Left cardiac atrium (tissue), 4 donors: ENCODE data around the gene AGXT. TPM values are rescaled to one million over a fixed set of nuclear protein-coding genes. Genes with fewer than 3 reads are reported as not detected.

Experiments used
- ATAC-seq, 2 donors: fragments of 200-7000 bp; cut with Tn5 transposase; one replicate each; pipeline ENCODE4 v1.9.1; 2020; ENCODE audit warnings: mild to moderate bottlenecking in 2 of 2, moderate library complexity in 2 of 2
- DNase-seq: peaks from one replicate; pipeline ENCODE4 v3.0.0-alpha.2; 2020
- intact Hi-C, 2 donors: fragments of 100-400 bp; cut with DNase I; formaldehyde crosslinking; loops; one replicate each; pipeline versions ENCODE4 v1.14.1 to v1.15.1; 2022 to 2023
- long read RNA-seq: library from polyadenylated mRNA; unstranded; transcript quantifications from one replicate; pipeline ENCODE4 v2.0.0, GENCODE V29; 2021
- total RNA-seq, 2 donors: library from RNA; stranded (reverse); fragmentation: NEBNext Ultra II Directional; extraction: Animal tissue kit (Norgen Biotek cat#: 25700); gene quantifications; one replicate each; pipeline ENCODE4 v1.2.1, GENCODE V29; 2021
- donor health status: DM: no; HTN: yes; CAD: no.
- donor health status: DM: no; HTN: yes; CAD: no; lungs with severe emphysema.
- donor health status: DM: yes; HTN: yes; CAD: no.
- donor health status: Dilated cardiomyopathy.

Gene AGXT
- total RNA-seq: under 1 TPM; 0.24 to 0.29 TPM
- long read RNA-seq: 0 reads

DNA sequence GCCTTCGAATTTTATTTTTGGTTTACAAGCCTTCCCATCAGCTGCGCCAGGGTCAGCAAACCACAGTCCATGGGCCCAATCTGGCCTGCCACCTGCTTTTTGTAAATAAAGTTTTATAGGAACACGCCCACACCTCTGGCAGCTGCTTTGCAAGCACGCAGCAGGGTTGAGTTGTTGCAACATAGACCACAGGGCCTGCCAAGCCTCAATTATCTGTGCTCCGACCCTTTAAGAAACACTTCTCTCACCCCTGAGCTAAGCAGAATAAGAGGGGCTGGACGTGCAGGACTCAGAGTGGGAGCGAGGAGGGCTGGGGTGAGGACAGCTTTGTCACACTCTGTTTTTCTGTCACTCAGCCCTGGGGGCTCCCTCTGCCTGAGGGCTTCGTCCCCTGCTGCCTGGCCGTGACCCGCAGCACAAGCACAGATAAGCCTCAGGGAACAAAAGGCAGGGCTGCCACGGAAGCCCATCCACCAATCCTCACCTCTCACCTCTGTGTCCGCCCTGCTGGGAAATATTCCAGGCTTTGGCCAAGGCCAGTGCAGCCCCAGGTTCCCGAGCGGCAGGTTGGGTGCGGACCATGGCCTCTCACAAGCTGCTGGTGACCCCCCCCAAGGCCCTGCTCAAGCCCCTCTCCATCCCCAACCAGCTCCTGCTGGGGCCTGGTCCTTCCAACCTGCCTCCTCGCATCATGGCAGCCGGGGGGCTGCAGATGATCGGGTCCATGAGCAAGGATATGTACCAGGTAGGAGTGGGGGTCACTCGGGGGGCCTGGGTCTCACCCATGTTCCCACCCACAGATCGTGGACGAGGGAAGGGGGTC lies at the start of gene AGXT:
AGXT (plus strand) TSS at position 539 of the 823 bp plus-strand sequence; CDS start at position 581, 42 bp downstream.
- intact Hi-C loops: no loop called here
- ATAC-seq (no peak), DNase-seq (no peak)

DNA sequence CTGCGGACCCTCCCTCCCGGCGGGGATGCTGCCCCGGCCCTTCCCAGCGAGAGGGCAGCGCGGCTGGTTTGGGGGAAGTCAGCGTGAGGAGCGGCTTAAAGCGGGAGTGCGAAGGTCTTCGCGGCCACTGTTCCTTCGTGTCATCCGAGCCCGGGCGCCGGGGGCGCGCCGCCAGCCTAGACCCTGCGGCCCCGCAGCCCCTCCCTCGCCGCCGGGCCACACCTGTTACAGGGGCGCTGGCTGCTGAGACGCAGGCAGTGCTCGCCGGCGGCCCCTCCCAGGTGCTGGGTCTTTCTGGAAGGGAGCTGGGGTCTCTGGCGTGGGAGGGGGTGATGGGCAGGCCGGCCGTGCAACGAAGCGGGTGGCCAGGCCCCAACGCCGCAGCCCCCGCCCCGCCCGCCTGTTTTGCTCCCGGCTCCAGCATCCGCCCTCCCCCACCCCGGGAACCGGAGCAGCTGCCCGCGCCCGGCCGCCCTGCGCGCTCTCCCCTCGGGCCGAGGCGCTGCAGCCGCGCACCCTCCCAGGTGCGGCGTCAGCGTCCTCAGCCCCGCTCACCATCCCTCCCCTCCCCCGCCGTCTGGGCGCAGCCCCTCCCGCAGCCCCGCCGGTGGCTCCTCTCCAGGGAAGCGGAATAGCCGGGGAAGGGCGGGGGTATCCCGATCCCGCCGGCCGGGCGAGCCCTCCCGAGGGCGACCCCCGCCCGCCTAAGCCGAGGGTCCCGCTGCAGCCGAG lies 49.3 kb upstream of the AGXT start:
- intact Hi-C loops: no loop called here
- ATAC-seq (peak; percentile 22 to 32), DNase-seq (no peak)

DNA sequence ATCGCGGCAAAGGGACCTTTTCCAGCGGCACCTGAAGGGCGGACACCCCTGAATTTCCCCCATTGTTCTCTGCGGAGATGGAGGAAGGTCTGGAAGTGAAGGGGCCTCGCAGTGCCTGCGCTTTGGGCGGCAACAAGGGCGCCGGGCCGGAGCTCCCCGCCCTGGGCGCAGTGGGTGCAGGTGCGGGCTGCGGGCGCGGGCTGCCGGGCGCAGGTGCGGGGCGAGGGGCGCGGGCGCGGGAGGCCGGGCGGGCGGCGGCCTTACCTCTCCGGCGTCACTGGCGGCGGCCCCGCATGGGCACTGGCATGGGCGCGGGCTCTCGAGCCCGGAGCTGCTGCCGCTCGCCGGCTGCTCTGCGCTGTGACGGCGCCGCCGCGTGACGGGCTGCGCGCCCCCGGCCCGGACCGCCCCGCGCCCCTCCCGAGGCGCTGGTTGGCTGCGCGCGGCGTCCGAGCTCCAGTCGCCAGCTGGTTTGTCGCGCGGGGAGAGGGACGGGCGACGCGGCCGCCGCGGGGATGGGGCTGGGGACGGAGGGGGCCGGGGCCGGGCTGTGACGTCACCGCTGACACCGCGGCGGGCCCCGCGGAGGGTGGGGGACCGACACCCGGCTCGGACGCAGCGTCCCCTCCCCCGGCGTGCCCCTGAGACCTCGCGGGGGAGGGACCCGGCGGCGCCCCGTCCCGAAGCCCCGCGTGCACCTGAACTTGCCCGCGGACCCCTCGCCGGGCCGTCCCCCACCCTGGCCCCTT lies 48.6 kb upstream of the AGXT start, which contains the start of gene KIF1A:
KIF1A (minus strand) TSS at position 362 of the 749 bp plus-strand sequence. CDS start 22,467 bp downstream, outside the sequence.
- peak; percentile 77 to 84 for ATAC-seq
- peak; percentile 55 for DNase-seq
- intact Hi-C loops: no loop called here

DNA sequence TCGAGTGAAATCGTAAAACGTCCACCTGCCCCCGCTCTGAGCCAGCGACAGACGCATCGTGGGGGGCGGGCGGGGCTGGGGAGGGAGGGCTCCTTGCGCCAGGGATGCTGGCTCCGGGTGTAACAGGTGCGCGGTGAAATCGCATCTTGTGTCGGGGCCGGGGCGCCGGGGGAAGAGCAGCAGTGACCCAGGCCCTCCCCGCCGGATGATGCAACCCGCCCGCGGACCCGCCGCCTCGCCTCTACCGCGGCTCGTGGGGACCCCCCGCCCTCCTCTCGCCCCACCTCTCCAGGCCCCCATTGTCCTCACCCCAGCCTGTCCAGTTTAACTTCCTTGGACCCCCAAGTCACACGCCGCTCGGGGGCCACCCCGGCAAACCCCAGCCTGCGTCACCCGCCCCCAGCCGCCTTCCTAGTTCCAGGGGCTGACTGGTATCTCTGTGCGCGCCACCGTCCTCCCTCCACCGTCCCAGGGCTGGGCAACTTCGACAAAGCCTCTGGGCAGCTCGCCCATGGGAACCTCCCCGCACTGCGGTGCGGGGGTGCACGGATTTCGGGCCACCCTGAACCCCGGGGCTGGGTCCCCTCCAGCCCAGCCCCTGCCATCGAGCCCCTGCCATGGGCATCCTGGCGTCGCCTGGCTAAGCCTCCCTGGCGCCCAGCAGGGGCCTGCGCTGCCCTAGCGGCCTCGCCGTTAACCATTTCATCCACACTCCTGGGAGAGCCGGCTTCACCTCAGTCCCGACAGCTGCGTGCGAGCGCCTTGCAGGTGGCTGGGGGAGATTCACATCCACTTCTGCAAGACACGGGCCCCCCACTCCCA lies 47.8 kb upstream of the AGXT start:
- intact Hi-C loops: no loop called here
- DNase-seq: no peak
- ATAC-seq: peak; percentile 17 to 29

DNA sequence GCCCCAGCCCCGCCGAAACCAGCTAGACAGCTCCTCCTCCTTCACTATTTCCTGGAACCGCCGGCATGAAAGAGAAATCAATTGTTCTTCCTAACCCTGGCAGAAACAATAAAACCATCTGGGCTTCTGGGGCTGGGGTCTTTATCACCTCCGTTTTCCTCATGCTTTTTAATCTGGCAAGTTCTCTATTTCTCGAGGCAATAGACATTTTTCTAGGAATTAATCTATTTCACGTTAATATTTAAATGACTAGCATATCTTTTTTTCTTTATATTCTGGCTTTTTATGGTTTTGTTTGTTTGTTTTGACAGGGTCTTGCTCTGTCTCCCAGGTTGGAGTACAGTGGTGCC lies 47.2 kb upstream of the AGXT start:
- intact Hi-C loops: no loop called here
- ATAC-seq (no peak), DNase-seq (no peak)

DNA sequence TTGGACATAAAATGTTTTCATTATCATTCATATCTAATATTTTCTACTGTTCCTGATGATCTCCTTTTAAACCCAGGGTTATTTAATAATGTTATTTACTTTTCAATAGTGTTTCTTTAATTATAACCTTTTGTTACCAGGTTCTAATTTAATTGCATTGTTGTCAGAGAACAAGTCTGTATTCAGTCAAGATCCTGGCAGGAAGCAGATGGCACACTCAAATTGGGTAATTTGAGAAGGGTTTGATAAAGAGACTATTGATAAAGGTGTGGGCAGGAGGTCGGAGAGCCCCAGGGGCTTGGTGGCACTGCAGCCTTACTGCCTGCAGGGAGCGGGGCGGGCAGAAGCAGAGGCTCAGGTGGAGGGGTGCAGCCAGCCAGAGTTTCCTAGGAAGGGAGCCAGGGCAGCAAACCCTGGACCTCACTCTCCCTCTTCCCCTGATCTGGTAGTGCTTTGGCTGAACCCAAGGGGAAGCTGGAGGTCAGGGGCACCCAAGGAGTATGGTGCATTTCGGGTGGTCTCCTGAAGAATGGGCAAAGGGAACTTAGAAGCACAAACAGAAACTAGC lies 46.3 kb upstream of the AGXT start:
- no peak for DNase-seq
- intact Hi-C loops: no loop called here
- ATAC-seq: no peak

DNA sequence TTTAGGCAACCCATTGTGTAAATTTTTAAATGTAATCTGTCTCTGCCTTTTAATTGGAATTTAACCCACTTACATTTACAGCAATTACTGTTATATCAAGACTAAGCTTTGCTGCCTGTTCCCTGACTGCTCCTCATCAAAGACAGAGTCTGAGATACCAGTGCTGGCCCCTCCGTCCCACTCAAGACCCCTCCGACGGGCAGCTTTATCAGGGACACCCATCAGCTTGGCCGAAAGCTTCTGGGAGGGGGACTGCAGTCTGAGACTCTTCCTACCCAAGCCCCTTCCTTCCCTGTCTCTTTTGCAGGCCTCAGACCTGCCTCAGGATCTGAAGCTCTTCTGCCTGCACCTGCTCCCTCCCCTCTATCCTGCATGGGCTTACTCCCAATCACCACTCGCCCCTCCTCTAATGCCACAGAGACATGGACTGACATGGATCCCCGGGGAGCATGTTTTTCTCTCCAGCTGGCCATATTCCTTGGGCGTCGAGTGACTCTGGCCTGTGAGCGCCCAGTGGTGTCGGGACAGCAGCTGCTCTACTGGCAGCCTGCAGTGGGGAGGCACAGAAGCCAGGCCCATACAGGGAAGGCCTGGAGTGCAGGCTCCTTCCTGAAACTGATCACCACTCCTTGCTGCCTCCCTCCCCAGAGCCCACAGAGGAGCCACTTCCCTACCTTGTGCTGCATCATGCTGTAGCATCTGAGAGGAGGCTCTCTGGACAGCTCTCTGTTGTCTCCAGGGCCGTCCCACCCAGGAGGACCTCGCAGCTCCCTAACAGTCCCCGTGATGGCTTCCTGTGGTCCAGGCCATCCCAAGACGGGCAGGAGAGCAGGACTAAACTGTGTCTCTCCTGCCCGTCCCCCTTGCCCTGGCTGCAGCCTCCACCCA lies 44.9 kb upstream of the AGXT start:
- DNase-seq: no peak
- intact Hi-C loops: no loop called here
- no peak for ATAC-seq

DNA sequence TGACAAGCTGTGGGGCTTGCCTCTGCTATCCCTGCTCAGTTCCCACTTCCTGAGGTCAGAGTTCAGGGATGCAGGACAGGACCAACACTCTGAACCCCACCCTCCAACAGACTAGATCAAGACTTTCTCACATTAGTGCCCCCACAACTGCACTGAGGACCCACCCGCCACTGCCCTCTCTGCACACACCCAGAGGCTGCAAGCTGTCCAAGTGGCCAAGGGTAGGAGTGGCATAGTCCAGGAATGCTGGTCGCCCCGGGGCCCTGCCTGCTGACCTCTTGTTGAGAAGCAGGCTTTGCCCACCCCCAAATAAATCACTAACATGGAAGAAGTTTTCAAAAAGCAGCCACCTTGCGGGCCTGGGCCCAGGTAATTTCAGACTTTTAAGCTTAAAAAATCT lies 43.1 kb upstream of the AGXT start:
- intact Hi-C loops: no loop called here
- ATAC-seq (no peak), DNase-seq (no peak)

DNA sequence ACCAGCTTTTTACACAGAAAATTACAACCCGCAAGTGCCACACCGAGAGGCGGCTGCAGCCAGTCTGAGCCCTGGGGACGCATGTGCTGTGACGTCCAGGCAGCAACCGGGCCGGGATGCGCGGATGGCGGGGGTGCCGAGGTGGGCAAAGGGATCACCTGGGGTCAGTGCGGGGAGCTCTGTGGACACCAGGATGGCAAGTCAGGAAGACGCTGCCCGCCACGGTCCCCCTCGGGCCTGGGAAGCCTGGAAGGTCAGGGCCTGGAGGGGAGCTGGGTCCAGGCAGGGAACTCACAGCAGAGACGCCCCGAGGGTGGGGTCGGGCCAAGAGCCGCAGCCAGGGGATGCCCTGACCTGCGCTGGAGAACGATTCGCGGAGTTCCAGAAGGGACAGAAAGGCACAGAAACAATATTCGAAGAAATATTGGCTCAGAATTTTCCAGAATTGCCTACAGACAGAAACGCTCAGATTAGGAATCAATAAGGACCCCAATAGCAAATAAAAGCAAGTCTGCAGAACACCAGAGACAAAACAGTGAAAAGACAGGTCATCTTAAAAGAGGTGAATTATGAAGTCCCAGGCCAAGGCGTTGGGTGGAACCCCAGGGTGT lies 36.9 kb upstream of the AGXT start:
- no peak for DNase-seq
- intact Hi-C loops: loop anchor here (10.0 kb wide), 1 partner anchor 317 kb away; no protein-coding TSS in a partner anchor

DNA sequence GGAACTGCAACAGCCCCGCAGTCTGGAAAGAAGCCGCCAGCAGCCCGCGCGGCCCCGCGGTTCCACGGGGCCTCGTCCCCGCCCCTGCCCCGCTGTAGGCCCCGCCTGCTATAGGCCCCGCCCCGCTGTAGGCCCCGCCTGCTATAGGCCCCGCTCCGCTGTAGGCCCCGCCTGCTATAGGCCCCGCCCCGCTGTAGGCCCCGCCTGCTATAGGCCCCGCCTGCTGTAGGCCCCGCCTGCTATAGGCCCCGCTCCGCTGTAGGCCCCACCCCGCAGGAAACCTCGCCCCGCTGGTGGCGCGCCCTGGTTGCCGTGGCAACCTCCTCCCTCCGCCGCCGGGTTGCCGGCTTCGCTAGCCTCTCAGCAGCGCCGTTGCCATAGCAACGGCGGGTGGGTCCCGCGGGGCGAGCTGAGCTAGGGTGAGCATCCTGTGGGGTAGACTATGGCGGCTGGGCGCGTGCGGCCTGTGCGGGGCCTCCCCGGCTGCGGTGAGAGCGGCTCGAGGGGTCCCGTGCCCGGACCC lies 36.4 kb upstream of the AGXT start:
- DNase-seq (peak; percentile 94), ATAC-seq (peak; percentile 87 to 92)
- intact Hi-C loops: loop anchor here (10.0 kb wide), 1 partner anchor 317 kb away; no protein-coding TSS in a partner anchor

More for the DNA sequence above, 36.9 kb upstream of the AGXT start:
- ATAC-seq: peak; percentile 12 to 27

DNA sequence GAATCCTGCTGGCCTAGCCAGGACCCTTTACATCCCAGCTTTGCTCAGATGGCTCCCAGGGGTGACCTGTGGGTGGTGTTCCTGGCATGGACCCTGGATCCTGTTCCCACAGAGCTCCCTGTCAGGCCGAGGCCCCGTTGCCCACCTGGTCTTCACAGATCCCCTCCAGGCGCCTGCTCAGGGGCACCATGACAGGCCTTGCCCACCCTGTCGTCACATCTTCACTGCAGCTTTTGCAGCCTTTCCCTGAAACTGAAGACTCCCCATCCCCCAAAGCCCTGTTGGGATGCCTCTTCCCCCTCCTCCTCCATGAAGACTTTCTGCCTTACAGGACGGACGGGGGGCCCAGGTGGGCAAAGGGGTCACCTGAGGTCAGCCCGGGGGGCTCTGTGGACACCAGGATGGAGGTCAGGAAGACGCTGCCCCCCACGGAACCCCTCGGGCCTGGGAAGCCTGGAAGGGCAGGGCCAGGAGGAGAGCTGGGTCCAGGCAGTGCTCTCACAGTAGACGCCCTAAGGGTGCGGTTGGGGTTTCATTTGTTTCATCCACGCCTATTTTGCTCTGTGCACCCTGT lies 35.6 kb upstream of the AGXT start:
- intact Hi-C loops: loop anchor here (10.0 kb wide), 1 partner anchor 318 kb away; no protein-coding TSS in a partner anchor
- ATAC-seq (no peak), DNase-seq (no peak)

DNA sequence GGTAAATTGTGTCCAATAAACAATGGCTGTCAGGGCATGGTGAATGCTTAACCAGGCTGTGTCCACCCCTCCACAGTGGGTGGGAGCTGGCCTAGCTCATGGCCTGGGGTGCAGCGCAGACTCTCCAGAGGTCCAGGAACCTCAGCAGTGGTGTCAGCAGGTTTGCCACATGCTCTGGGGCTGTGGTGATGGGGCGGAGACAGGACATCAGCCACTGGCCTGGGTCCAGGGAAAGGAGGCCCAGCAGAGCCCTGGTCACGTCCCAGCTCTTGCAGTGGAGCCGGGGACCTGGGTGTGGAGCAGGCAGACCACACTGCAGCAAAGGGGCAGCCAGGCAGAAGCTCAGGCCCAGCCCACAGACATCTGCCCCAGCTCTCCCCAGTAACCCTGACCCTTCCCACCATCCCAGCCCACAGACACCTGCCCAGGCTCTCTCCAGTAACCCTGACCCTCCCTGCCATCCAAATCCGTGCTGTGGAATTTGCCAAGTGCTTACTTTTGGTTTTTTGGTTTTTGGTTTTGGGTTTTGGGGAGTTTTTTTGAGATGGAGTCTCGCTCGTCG lies 34.8 kb upstream of the AGXT start:
- DNase-seq: no peak
- ATAC-seq: no peak
- intact Hi-C loops: loop anchor here (10.0 kb wide), 1 partner anchor 319 kb away; no protein-coding TSS in a partner anchor

DNA sequence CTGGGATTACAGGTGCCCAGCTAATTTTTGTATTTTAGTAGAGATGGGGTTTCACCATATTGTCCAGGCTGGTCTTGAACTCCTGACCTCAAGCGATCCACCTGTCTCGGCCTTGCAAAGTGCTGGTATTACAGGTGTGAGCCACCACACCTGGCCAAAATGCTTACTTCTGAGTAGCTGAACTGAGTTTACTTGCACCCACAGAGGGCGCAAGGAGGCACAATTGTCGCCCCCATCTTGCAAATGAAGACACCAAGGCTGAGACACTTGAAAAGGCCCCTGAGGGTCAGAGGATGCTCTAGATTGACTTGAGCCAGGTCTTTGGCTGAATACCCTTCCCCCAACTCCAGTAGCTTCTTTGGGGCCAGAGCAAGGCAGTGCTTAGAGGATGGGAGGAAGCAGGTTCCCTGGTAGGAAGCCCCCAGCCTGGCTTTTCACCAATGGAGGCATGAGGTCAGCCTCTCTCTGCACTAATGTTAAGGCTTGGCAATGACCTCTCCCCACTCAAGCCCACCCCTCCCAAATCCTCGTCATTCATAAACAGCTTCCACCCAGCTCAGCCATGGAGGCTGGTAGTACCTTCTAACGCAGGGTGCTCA lies 34.1 kb upstream of the AGXT start:
- DNase-seq (no peak), ATAC-seq (no peak)
- intact Hi-C loops: loop anchor here (10.0 kb wide), 1 partner anchor 320 kb away; no protein-coding TSS in a partner anchor

DNA sequence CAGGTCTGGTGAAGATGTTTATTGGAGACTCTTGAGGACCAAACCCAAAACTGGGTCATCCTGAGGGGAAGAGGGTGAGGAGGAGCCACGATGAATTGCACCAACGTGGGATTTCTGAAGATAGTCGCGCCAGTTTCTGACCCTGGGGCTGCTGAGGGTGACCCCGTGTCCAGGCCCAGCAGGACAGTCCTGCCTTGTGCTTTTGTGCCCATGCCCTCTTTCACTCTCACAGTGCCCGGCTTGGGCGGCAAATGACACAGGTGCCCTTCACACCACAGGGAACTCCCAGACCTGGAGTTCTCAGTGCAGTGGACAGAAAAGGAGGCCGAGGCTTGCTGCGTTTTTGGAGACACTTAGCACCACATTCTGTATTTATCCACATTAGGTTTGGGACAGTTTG lies 33.1 kb upstream of the AGXT start:
- intact Hi-C loops: loop anchor here (10.0 kb wide), 1 partner anchor 321 kb away; no protein-coding TSS in a partner anchor
- ATAC-seq: no peak
- no peak for DNase-seq

DNA sequence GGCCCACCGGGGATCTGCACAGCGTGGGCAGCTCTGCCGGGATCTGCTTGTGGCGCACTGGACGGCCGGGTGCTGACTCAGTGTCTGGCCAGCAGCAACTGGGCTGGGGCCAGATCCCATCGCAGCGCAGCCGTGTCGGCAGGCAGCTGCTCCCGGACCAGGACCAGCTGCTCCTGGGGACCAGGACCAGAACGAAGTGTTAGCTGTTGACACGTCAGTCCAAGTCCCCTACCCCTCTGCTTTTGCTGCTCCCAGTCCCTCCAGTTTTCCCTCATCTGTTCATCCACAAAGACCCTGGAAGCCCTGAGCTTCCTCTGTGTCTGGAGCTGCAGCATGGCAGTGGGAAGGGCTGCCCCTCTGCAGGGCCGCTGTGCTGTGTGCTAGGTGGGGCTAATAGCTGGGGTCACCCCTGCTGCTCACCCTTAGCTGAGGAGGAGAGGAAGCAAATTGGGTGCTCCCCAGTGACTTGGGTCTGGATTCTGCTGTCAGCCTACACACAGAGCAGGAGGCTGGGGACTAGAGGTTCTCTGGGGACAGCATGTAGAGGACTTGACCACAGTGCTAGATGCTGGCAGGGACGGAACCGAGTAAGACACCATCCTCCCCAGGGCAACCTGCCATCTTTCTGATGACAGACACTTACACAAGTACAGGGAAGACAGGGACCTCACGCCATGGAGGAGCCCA lies 31.7 kb upstream of the AGXT start:
- DNase-seq (peak; percentile 70), ATAC-seq (peak; percentile 22 to 61)
- intact Hi-C loops: loop anchor here (10.0 kb wide), 1 partner anchor 322 kb away; no protein-coding TSS in a partner anchor
